Stomach (tissue), 9 donors: ENCODE results near the gene LCE7A. TPM values are rescaled to one million over a fixed set of nuclear protein-coding genes. Genes with fewer than 3 reads are reported as not detected.

Experiments
- DNase-seq, 2 donors: peaks; one replicate each; pipeline versions ENCODE4 v3.0.0 to v3.0.0-alpha.2; 2013 to 2019
- H3K27ac ChIP-seq, 5 donors: fragments of 200-600 bp in 4 of 5; sonication (generic) in 4 of 5; one replicate each; pipeline ENCODE4 v1.5.1; 2013 to 2019; ENCODE audit warnings: mild to moderate bottlenecking in 1 of 5, moderate library complexity in 1 of 5
- H3K27me3 ChIP-seq, 3 donors: fragments of 200-600 bp; sonication (generic); one replicate each; pipeline ENCODE4 v1.5.1; 2017 to 2019; ENCODE audit warnings: mixed run types in 1 of 3
- H3K36me3 ChIP-seq, 4 donors: fragments of 200-600 bp; sonication (generic); 1 replicate in 3 of 4; 2 replicates in 1 of 4; pipeline ENCODE4 v1.5.1; 2016 to 2019
- H3K4me1 ChIP-seq, 4 donors: fragments of 200-600 bp; sonication (generic); one replicate each; pipeline ENCODE4 v1.5.1; 2016 to 2019
- H3K4me3 ChIP-seq, 4 donors: fragments of 200-600 bp; sonication (generic) in 3 of 4; one replicate each; pipeline ENCODE4 v1.5.1; 2016 to 2019; ENCODE audit warnings: mild to moderate bottlenecking in 1 of 4
- H3K9me3 ChIP-seq, 4 donors: fragments of 200-600 bp; sonication (generic); one replicate each; pipeline ENCODE4 v1.5.1; 2016 to 2019
- EP300 ChIP-seq: sonication (generic); formaldehyde crosslinking; IDR thresholded peaks from one replicate; pipeline ENCODE4 v1.6.1; 2017; ENCODE audit warnings: antibody characterized with exemption
- POLR2A ChIP-seq, 4 donors: fragments of 450-650 bp; IDR thresholded peaks; one replicate each; pipeline ENCODE4 v1.6.1; 2016; ENCODE audit warnings: antibody characterized with exemption in 4 of 4, control low read depth in 2 of 4, mild to moderate bottlenecking in 1 of 4, moderate library complexity in 1 of 4
- POLR2AphosphoS5 ChIP-seq, 3 donors: sonication (generic); formaldehyde crosslinking; IDR thresholded peaks; one replicate each; pipeline ENCODE4 v1.6.1; 2016; ENCODE audit warnings: antibody characterized with exemption in 3 of 3
- WGBS, 5 donors: extraction: QIAGEN DNeasy Blood & Tissue Kit in 3 of 5; methylation state at CpG; one replicate each; pipeline versions ENCODE4 v1.1.5 to v1.1.7; 2013 to 2018; 5-methylcytosine and 5-hydroxymethylcytosine counted together
- intact Hi-C: fragments of 100-400 bp; cut with DNase I; formaldehyde crosslinking; loops from one replicate; pipeline ENCODE4 v1.15.1; 2023; ENCODE audit warnings: low total_unique reads
- polyA plus RNA-seq, 3 donors: library from polyadenylated mRNA; stranded (reverse); fragments of 200-250 nt; gene quantifications; one replicate each; pipeline ENCODE4 v1.2.3, GENCODE V29; 2013
- total RNA-seq, 5 donors: library from RNA; depleted of rRNA; stranded (reverse); fragments of >200 nt; gene quantifications; one replicate each; pipeline versions ENCODE4 v1.1.0 to v1.2.3, GENCODE V29; 2014 to 2016
- TF ChIP-seq, protein P1 (sequence below), 7 experiments: fragments of 450-650 bp in 4 of 7; fragments of 200-600 bp in 3 of 7; sonication (generic) in 3 of 7; IDR thresholded peaks; one replicate each; pipeline ENCODE4 v1.5.1; 2016 to 2019; ENCODE audit warnings: antibody characterized with exemption in 7 of 7, control low read depth in 2 of 7, mild to moderate bottlenecking in 1 of 7
- donor health status: healthy with polysubstance abuse.
- donor health status: Bipolar disorder and iron deficiency.
- donor health status: healthy.

LCE7A gene
- total and polyA plus RNA-seq, 8 donors: not detected

DNA sequence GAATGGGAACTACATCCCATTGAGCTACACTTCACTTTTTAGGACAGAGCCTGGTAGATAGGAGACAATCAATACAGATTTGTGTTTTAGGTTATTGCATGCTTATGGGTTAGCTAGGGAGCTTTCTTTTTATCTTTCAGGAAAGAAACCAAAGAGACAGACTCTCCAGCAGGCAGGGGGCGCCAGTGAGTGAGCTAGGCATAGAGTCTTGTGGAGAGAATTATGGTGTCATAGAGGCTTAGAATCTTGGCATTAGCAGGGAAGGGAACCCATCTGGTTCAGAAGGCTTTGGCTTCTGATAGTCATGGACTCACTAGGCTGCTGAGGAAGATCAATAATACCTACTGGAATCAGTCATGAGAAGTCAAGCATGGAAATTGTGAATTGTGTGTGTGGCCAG is 18.2 kb downstream of the LCE7A start, which contains the start of gene SMCP:
Gene SMCP (plus strand): TSS at position 281 of the 400 bp plus-strand sequence. CDS start 6,101 bp downstream, outside the sequence.
- H3K9me3 ChIP-seq: no peaks in the 10 kb centered on the region
- H3K27me3 ChIP-seq: no peaks in the 10 kb centered on the region
- no peaks in the 10 kb centered on the region for H3K36me3 ChIP-seq
- 6 to 19% (median 12%) methylated on average over 1 of the region's 1 CpG for WGBS, 5 donors
- TF ChIP-seq POLR2A (IDR thresholded peaks at IDR 0.05) (no peak), EP300 (no peak), POLR2AphosphoS5 (IDR thresholded peaks at IDR 0.05) (no peak)
- H3K27ac ChIP-seq: no peak within 1 kb of the TSS
- no peak for DNase-seq
- H3K4me1 ChIP-seq: no peaks in the 10 kb centered on the region
- intact Hi-C loops: no loop called here
- H3K4me3 ChIP-seq: no peak within 1 kb of the TSS

DNA sequence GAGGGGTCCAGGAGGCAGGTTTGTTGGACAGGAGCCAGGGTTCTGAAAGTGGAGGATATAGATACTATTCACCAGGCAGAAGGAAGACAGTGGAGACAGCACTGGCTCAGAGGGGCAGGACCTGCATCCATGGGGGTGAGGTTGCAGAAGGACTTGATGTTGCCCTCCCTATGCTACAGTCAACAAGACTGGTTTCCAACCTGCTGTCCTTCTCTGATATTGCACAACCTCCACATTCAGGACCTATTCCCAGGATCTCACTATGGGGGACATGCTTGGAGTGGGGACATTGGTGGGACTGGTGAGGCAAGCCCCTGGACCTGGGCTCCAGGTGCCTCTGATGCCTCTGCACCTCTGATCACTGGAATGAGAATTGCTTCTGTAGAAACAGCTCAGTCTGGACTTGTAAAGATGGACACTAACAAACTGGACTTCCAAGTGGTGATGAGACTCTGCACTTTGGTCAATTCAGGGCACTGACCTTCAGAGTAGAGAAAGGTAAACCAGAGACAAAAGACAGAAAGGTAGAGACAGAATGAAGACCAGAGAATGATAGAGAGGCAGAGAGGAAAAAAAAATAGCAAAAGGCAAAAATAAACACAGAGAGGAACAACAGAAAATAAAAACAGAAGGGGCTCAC is 19.9 kb downstream of the LCE7A start:
- Histone ChIP-seq H3K4me1 (no peaks in the 10 kb centered on the region), H3K36me3 (no peaks in the 10 kb centered on the region), H3K4me3 (no peak overlapping the region), H3K27ac (no peak overlapping the region), H3K27me3 (no peaks in the 10 kb centered on the region), H3K9me3 (no peaks in the 10 kb centered on the region)
- intact Hi-C loops: no loop called here
- no peak for TF ChIP-seq POLR2AphosphoS5 (IDR thresholded peaks at IDR 0.05)
- TF ChIP-seq, protein P1, sequence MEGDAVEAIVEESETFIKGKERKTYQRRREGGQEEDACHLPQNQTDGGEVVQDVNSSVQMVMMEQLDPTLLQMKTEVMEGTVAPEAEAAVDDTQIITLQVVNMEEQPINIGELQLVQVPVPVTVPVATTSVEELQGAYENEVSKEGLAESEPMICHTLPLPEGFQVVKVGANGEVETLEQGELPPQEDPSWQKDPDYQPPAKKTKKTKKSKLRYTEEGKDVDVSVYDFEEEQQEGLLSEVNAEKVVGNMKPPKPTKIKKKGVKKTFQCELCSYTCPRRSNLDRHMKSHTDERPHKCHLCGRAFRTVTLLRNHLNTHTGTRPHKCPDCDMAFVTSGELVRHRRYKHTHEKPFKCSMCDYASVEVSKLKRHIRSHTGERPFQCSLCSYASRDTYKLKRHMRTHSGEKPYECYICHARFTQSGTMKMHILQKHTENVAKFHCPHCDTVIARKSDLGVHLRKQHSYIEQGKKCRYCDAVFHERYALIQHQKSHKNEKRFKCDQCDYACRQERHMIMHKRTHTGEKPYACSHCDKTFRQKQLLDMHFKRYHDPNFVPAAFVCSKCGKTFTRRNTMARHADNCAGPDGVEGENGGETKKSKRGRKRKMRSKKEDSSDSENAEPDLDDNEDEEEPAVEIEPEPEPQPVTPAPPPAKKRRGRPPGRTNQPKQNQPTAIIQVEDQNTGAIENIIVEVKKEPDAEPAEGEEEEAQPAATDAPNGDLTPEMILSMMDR (IDR thresholded peaks at IDR 0.05): no peak
- TF ChIP-seq EP300: no peak
- no peak for TF ChIP-seq POLR2A (IDR thresholded peaks at IDR 0.05)
- no peak for DNase-seq

DNA sequence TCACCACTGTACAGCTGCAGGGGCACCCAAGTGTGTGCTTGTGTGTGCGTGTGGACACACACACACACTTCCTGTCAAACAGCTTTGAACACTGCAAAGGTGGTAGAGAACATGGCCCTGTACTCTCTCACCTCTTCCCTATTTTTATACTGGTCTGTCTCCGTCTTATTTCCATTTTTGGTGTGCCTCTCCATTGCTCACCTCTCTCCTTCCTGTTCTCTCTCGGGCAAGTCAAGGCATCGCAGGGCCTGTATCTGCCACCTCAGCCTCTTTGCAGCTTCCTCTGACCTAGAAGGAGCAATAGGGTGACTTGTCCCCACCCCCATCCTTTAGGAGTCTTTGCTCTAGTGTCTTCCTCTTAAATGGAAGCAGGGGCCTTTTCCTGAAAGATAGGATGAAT is 20.5 kb downstream of the LCE7A start:
- Histone ChIP-seq H3K36me3 (no peaks in the 10 kb centered on the region), H3K27ac (no peak overlapping the region), H3K4me3 (no peak overlapping the region), H3K4me1 (no peaks in the 10 kb centered on the region), H3K9me3 (no peaks in the 10 kb centered on the region), H3K27me3 (no peaks in the 10 kb centered on the region)
- TF ChIP-seq EP300 (no peak), POLR2A (IDR thresholded peaks at IDR 0.05) (no peak), POLR2AphosphoS5 (IDR thresholded peaks at IDR 0.05) (no peak)
- TF ChIP-seq, protein P1 (IDR thresholded peaks at IDR 0.05): no peak
- no peak for DNase-seq
- intact Hi-C loops: no loop called here
- WGBS, 5 donors: 78 to 85% (median 81%) methylated on average over 4 of the region's 4 CpGs

DNA sequence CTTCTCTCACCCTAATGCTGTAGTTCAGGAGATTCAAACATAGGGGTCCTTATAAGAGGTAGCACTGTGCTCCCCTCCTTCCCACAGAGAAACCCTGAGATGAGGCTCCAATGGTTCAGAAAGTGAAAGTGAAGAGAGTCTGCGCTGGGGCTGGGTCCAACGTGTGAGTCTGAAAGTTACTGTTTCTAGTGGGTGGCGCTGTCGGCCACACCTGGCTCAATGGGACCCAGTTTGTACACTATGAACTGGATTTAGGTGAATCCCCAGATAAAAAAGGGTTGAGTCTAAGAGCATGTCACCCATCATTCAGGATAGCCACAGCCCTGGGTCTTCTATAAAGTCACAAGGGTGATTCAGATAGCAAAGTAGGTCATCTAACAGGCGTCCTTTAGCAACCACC is 21.1 kb downstream of the LCE7A start:
- H3K4me1 ChIP-seq: no peaks in the 10 kb centered on the region
- H3K27ac ChIP-seq: no peak overlapping the region
- WGBS, 5 donors: 55 to 86% (median 72%) methylated on average over 5 of the region's 5 CpGs
- H3K9me3 ChIP-seq: no peaks in the 10 kb centered on the region
- no peak overlapping the region for H3K4me3 ChIP-seq
- TF ChIP-seq EP300: no peak
- TF ChIP-seq POLR2AphosphoS5 (IDR thresholded peaks at IDR 0.05): no peak
- TF ChIP-seq POLR2A (IDR thresholded peaks at IDR 0.05): no peak
- TF ChIP-seq, protein P1 (IDR thresholded peaks at IDR 0.05): no peak
- no peak for DNase-seq
- H3K36me3 ChIP-seq: no peaks in the 10 kb centered on the region
- intact Hi-C loops: no loop called here
- no peaks in the 10 kb centered on the region for H3K27me3 ChIP-seq

DNA sequence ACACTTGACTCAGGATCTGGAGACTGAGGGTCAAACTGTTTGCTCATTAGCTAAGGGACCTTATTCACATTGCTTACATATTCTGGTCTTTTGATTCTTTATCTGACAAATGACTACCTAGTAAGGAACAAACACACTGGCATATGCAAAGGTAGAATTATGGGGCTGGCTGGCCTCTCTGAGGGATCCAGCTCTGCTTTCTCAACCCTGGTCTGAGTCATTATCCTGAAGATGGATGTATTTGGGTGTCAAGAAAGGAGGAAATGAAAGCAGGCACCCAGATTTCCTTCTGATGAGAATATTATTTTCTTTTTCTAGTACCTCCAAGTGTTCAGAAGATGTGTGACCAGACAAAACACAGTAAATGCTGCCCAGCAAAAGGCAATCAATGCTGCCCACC is 24.3 kb downstream of the LCE7A start:
- intact Hi-C loops: no loop called here
- no peak overlapping the region for H3K27ac ChIP-seq
- DNase-seq: no peak
- H3K4me3 ChIP-seq: no peak overlapping the region
- TF ChIP-seq POLR2AphosphoS5 (IDR thresholded peaks at IDR 0.05) (no peak), EP300 (no peak), POLR2A (IDR thresholded peaks at IDR 0.05) (no peak)
- TF ChIP-seq, protein P1 (IDR thresholded peaks at IDR 0.05): no peak
- no peaks in the 10 kb centered on the region for H3K27me3 ChIP-seq
- no peaks in the 10 kb centered on the region for H3K9me3 ChIP-seq
- H3K36me3 ChIP-seq: no peaks in the 10 kb centered on the region
- no peaks in the 10 kb centered on the region for H3K4me1 ChIP-seq
